Mesenchymal stem cell (in vitro differentiated cells and primary cell): ENCODE measurements around the gene C16orf86.

Experiments
- DNase-seq: peaks from one replicate; pipeline ENCODE4 v3.0.0-alpha.2; 2013
- H2AFZ ChIP-seq: one replicate; pipeline ENCODE4 v1.6.1; 2013; ENCODE audit warnings: low read depth, mild to moderate bottlenecking, control low read depth, inconsistent platforms, low read length, moderate library complexity
- H2AK5ac ChIP-seq: 2 replicates; pipeline ENCODE4 v1.6.1; 2013; ENCODE audit warnings: low read length, moderate library complexity, mild to moderate bottlenecking, inconsistent platforms; ENCODE audit not compliant: severe bottlenecking
- H2BK120ac ChIP-seq: one replicate; pipeline ENCODE4 v1.6.1; 2013; ENCODE audit warnings: low read depth, mild to moderate bottlenecking, inconsistent platforms, low read length, moderate library complexity
- H2BK12ac ChIP-seq, 2 experiments: one replicate each; pipeline ENCODE4 v1.6.1; 2013; ENCODE audit warnings: inconsistent platforms in 2 of 2, low read length in 2 of 2, mild to moderate bottlenecking in 2 of 2, moderate library complexity in 2 of 2, control low read depth in 1 of 2
- H2BK15ac ChIP-seq: one replicate; pipeline ENCODE4 v1.6.1; 2013; ENCODE audit warnings: mild to moderate bottlenecking, low read depth, inconsistent platforms; ENCODE audit not compliant: poor library complexity, severe bottlenecking
- H2BK5ac ChIP-seq: 2 replicates; pipeline ENCODE4 v1.6.1; 2013; ENCODE audit warnings: low read depth, mild to moderate bottlenecking, low read length, control low read depth, inconsistent platforms; ENCODE audit not compliant: poor library complexity, severe bottlenecking
- H3K14ac ChIP-seq, 2 experiments: one replicate each; pipeline ENCODE4 v1.6.1; 2013; ENCODE audit warnings: inconsistent platforms in 2 of 2, low read length in 2 of 2, control low read depth in 1 of 2, mild to moderate bottlenecking in 1 of 2, moderate library complexity in 1 of 2
- H3K18ac ChIP-seq, 2 experiments: one replicate each; pipeline ENCODE4 v1.6.1; 2013; ENCODE audit warnings: inconsistent platforms in 2 of 2, low read length in 2 of 2, control low read depth in 1 of 2, low read depth in 1 of 2, mild to moderate bottlenecking in 1 of 2
- H3K23ac ChIP-seq, 2 experiments: one replicate each; pipeline ENCODE4 v1.6.1; 2013; ENCODE audit warnings: inconsistent platforms in 2 of 2, low read length in 2 of 2, mild to moderate bottlenecking in 2 of 2, moderate library complexity in 2 of 2, control low read depth in 1 of 2
- H3K27ac ChIP-seq: 2 replicates; pipeline ENCODE4 v1.5.1; 2013; ENCODE audit warnings: mild to moderate bottlenecking, moderate library complexity, low read length, control low read depth, inconsistent platforms; ENCODE audit not compliant: poor library complexity, severe bottlenecking
- H3K27me3 ChIP-seq, 2 experiments: 2 replicates each; pipeline versions ENCODE4 v1.6.1 to v1.7.0; 2013; ENCODE audit warnings: low read length in 2 of 2, mild to moderate bottlenecking in 2 of 2, moderate library complexity in 2 of 2, control low read depth in 1 of 2, inconsistent platforms in 1 of 2; ENCODE audit not compliant: control insufficient read depth in 1 of 2, insufficient read depth in 1 of 2
- H3K36me3 ChIP-seq, 2 experiments: 2 replicates each; pipeline versions ENCODE4 v1.6.1 to v1.7.0; 2013; ENCODE audit warnings: low read length in 2 of 2, control low read depth in 1 of 2, inconsistent platforms in 1 of 2, low read depth in 1 of 2, mild to moderate bottlenecking in 1 of 2; ENCODE audit not compliant: insufficient read depth in 2 of 2, control insufficient read depth in 1 of 2
- H3K4ac ChIP-seq, 2 experiments: one replicate each; pipeline ENCODE4 v1.6.1; 2013; ENCODE audit warnings: inconsistent platforms in 2 of 2, low read length in 2 of 2, mild to moderate bottlenecking in 2 of 2, moderate library complexity in 2 of 2, control low read depth in 1 of 2, low read depth in 1 of 2
- H3K4me1 ChIP-seq: 2 replicates; pipeline ENCODE4 v1.6.1; 2013; ENCODE audit warnings: low read depth, low read length, control low read depth; ENCODE audit not compliant: control insufficient read depth, insufficient read depth
- H3K4me2 ChIP-seq: 2 replicates; pipeline ENCODE4 v1.6.1; 2013; ENCODE audit warnings: low read length, mild to moderate bottlenecking, inconsistent platforms; ENCODE audit not compliant: poor library complexity, severe bottlenecking
- H3K4me3 ChIP-seq, 2 experiments: 2 replicates each; pipeline versions ENCODE4 v1.5.1 to v1.7.0; 2013; ENCODE audit warnings: low read length in 2 of 2, mild to moderate bottlenecking in 2 of 2, control low read depth in 1 of 2, low read depth in 1 of 2; ENCODE audit not compliant: insufficient read depth in 1 of 2
- H3K79me1 ChIP-seq: replicated peaks from 2 replicates; pipeline ENCODE4 v1.6.1; 2013; ENCODE audit warnings: mild to moderate bottlenecking, control low read depth, low read length, inconsistent platforms; ENCODE audit not compliant: poor library complexity, severe bottlenecking
- H3K9ac ChIP-seq: 2 replicates; pipeline ENCODE4 v1.7.0; 2013; ENCODE audit warnings: mild to moderate bottlenecking, low read length, moderate library complexity
- H3K9me3 ChIP-seq: 2 replicates; pipeline ENCODE4 v1.7.0; 2013; ENCODE audit warnings: mild to moderate bottlenecking, low read length; ENCODE audit not compliant: control insufficient read depth
- H4K8ac ChIP-seq: one replicate; pipeline ENCODE4 v1.6.1; 2013; ENCODE audit warnings: inconsistent platforms, mild to moderate bottlenecking, low read length, moderate library complexity
- H4K91ac ChIP-seq: one replicate; pipeline ENCODE4 v1.6.1; 2013; ENCODE audit warnings: mild to moderate bottlenecking, low read length, inconsistent platforms
- WGBS: methylation state at CpG from one replicate; pipeline ENCODE4 v1.1.7; 2013; ENCODE audit warnings: mixed read lengths; 5-methylcytosine and 5-hydroxymethylcytosine counted together

C16orf86 gene

DNA sequence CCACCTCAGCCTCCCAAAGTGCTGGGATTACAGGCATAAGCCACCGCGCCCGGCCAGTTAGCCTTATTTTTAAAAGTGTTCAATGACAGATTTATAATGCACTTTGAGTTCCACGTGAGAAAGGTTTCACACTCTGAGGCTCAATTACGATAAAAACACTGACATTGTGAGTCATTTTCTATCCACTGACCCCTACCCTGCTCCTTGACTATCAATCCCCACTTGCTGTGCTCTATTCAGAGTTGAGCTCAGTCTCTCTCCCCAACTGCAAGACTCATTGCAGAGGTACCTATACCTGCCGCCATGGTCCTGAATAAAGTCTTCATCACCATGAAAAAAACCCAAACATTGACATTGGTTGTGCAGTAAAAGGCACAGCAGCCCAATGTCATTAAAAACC lies 44.0 kb downstream of the C16orf86 start:
- no peak overlapping the region for H3K23ac ChIP-seq
- H2BK15ac ChIP-seq = no peak overlapping the region
- H3K4me1 ChIP-seq = no peaks in the 10 kb centered on the region
- H2AK5ac ChIP-seq = no peak overlapping the region
- no peak overlapping the region for H2BK120ac ChIP-seq
- H3K36me3 ChIP-seq = no peaks in the 10 kb centered on the region
- no peaks in the 10 kb centered on the region for H3K9me3 ChIP-seq
- no peak overlapping the region for H3K4ac ChIP-seq
- DNase-seq = no peak
- no peak overlapping the region for H3K18ac ChIP-seq
- H3K14ac ChIP-seq = no peak overlapping the region
- H2AFZ ChIP-seq = no peak overlapping the region
- H3K27ac ChIP-seq = no peak overlapping the region
- no peaks in the 10 kb centered on the region for H3K27me3 ChIP-seq
- H3K9ac ChIP-seq = no peak overlapping the region
- H4K91ac ChIP-seq = no peak overlapping the region
- peaks cover 19% of the 10 kb centered on the region for H3K79me1 ChIP-seq
- no peak overlapping the region for H3K4me3 ChIP-seq
- no peak overlapping the region for H2BK12ac ChIP-seq
- H2BK5ac ChIP-seq = no peak overlapping the region
- H4K8ac ChIP-seq = no peak overlapping the region
- WGBS = 89% methylated on average over 6 of the region's 6 CpGs
- H3K4me2 ChIP-seq = no peak overlapping the region

DNA sequence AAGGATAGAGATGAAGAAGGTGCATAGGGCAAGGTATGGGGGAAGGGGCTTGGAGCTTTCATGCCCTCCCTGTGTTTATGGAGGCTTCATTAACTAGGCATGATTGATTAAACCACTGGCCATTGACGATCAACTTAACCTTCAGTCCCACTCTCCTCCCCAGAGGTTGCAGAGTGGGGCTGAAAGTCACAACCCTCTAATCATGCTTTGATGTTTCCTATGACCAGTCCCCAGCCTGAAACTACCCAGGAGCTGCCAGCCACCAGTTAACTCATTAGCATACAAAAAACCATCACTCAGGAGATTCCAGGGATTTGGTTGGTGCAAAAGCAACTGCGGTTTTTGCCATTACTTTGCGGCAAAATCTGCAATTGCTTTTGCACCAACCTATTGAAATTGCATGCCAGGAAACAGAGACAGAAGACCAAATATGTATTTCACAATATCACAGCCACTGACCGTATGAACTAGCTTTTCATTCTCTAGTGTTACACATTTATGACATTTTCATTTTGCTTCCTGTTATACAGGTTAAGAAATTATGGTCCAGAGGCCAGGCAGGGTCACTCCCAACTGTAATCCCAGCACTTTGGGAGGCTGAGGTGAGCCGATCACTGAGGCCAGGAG lies 47.1 kb downstream of the C16orf86 start:
- H3K79me1 ChIP-seq = peaks cover 18% of the 10 kb centered on the region
- 89% methylated on average over 5 of the region's 5 CpGs for WGBS
- no peak overlapping the region for H3K23ac ChIP-seq
- no peak for DNase-seq
- H3K18ac ChIP-seq = no peak overlapping the region
- no peak overlapping the region for H4K91ac ChIP-seq
- no peak overlapping the region for H3K4me2 ChIP-seq
- no peak overlapping the region for H2BK120ac ChIP-seq
- no peak overlapping the region for H3K27ac ChIP-seq
- H2BK15ac ChIP-seq = no peak overlapping the region
- H3K36me3 ChIP-seq = peaks cover 0 to 7% of the 10 kb centered on the region in 2 experiments
- H3K9me3 ChIP-seq = no peaks in the 10 kb centered on the region
- no peak overlapping the region for H3K4me3 ChIP-seq
- no peak overlapping the region for H2BK12ac ChIP-seq
- no peak overlapping the region for H2AK5ac ChIP-seq
- no peaks in the 10 kb centered on the region for H3K27me3 ChIP-seq
- H3K4ac ChIP-seq = no peak overlapping the region
- H3K4me1 ChIP-seq = peaks cover 2% of the 10 kb centered on the region
- no peak overlapping the region for H3K9ac ChIP-seq
- no peak overlapping the region for H4K8ac ChIP-seq
- no peak overlapping the region for H3K14ac ChIP-seq
- H2BK5ac ChIP-seq = no peak overlapping the region
- no peak overlapping the region for H2AFZ ChIP-seq

DNA sequence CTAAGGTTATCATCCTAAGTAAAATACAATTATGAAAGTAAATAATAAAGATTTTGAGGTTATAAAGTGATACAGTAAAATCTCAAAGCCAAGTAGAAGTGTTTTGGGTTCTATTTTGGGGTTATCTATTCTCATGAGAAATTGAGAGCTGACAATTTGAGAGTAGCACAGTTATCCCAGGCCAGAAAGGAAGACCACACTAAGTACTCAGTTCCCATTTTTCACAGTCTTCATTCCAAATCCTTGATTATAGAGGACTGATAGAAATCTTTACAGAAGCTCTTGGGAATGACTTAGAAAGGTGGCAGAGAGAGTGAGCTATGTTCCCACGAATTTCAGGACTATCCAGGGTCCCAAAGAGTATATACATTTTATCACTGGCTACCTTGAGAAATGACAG lies 47.9 kb downstream of the C16orf86 start:
- no peak overlapping the region for H3K14ac ChIP-seq
- H3K9ac ChIP-seq = no peak overlapping the region
- H3K9me3 ChIP-seq = no peaks in the 10 kb centered on the region

DNA sequence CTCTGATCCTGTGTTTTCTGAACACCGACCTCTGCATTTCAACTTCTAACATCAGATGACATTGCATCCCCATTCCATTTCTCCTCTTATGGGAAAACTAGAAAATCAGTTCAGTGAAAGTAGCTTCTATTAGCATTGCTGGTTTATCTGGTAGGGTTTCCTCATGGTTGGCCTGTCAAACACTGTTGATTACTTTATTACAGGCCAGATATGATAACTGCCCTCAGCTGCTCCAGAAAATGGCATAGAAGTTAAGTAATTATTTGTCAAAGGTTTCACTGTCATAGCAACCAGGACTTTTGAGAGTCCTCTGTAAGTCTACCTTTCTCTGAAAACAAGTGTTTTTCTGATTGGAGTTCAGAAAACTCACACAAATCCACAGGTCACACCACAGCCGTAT lies 49.5 kb downstream of the C16orf86 start:
- over 99% methylated on average over 2 of the region's 2 CpGs for WGBS
- no peak overlapping the region for H4K91ac ChIP-seq
- H3K4me2 ChIP-seq = no peak overlapping the region
- H2AK5ac ChIP-seq = no peak overlapping the region
- no peak overlapping the region for H2AFZ ChIP-seq
- H3K4me1 ChIP-seq = peaks cover 6% of the 10 kb centered on the region
- H3K9ac ChIP-seq = no peak overlapping the region
- no peak overlapping the region for H2BK15ac ChIP-seq
- no peak overlapping the region for H3K4ac ChIP-seq
- no peak overlapping the region for H3K18ac ChIP-seq
- no peak overlapping the region for H4K8ac ChIP-seq
- no peak overlapping the region for H3K4me3 ChIP-seq
- peaks cover 16% of the 10 kb centered on the region for H3K79me1 ChIP-seq
- H2BK12ac ChIP-seq = no peak overlapping the region
- H2BK120ac ChIP-seq = no peak overlapping the region
- H3K27ac ChIP-seq = no peak overlapping the region
- no peak for DNase-seq
- no peaks in the 10 kb centered on the region for H3K9me3 ChIP-seq
- H3K27me3 ChIP-seq = no peaks in the 10 kb centered on the region
- no peak overlapping the region for H3K23ac ChIP-seq
- H3K14ac ChIP-seq = no peak overlapping the region
- peaks cover 0 to 7% of the 10 kb centered on the region in 2 experiments for H3K36me3 ChIP-seq
- H2BK5ac ChIP-seq = no peak overlapping the region

More for the DNA sequence above, 47.9 kb downstream of the C16orf86 start:
- Histone ChIP-seq H3K4me2 (no peak overlapping the region), H3K4me1 (peaks cover 2% of the 10 kb centered on the region), H2BK5ac (no peak overlapping the region), H4K8ac (no peak overlapping the region), H2BK15ac (no peak overlapping the region), H4K91ac (no peak overlapping the region), H3K23ac (no peak overlapping the region), H2AK5ac (no peak overlapping the region), H3K18ac (no peak overlapping the region), H2BK120ac (no peak overlapping the region), H3K4me3 (no peak overlapping the region), H3K4ac (no peak overlapping the region), H3K79me1 (peaks cover 18% of the 10 kb centered on the region), H2AFZ (no peak overlapping the region), H3K36me3 (peaks cover 0 to 7% of the 10 kb centered on the region in 2 experiments), H3K27me3 (no peaks in the 10 kb centered on the region), H3K27ac (no peak overlapping the region), H2BK12ac (no peak overlapping the region)
- no peak for DNase-seq
- WGBS = no CpG with 5 or more reads among the region's 1 CpG
